HG02759 (cell line): ENCODE results near the gene MDGA2.
"Not testable (repeated sequence)": the region's sequence is repeated elsewhere in the genome, so short reads cannot be mapped to it uniquely, and the experiment has no call there.

Source experiments
- ATAC-seq: cut with Tn5 transposase; IDR thresholded peaks from one replicate; pipeline ENCODE4 v1.9.1; 2021; ENCODE audit warnings: mild to moderate bottlenecking, moderate library complexity; ENCODE audit not compliant: unreplicated experiment

Gene MDGA2

GRCh38 chr14:47246367-47246766 lies 429.0 kb downstream of the MDGA2 start:
- no peak for ATAC-seq

GRCh38 chr14:47242579-47242978 lies 432.8 kb downstream of the MDGA2 start:
- not testable (repeated sequence) for ATAC-seq

- ATAC-seq = no peak
These were observed 434.5 kb downstream of the MDGA2 start for GRCh38 chr14:47240748-47241437.

GRCh38 chr14:47235619-47236018 lies 439.8 kb downstream of the MDGA2 start:
- ATAC-seq = no peak

GRCh38 chr14:47226877-47227520 lies 448.4 kb downstream of the MDGA2 start:
- ATAC-seq = no peak

GRCh38 chr14:47223656-47224055 lies 451.7 kb downstream of the MDGA2 start:
- ATAC-seq = no peak

GRCh38 chr14:47220096-47220495 lies 455.3 kb downstream of the MDGA2 start:
- no peak for ATAC-seq

GRCh38 chr14:47211263-47211662 lies 464.1 kb downstream of the MDGA2 start:
- ATAC-seq = no peak

- ATAC-seq = no peak
These were observed 465.3 kb downstream of the MDGA2 start for GRCh38 chr14:47210099-47210498.

GRCh38 chr14:47208434-47208833 lies 467.0 kb downstream of the MDGA2 start:
- ATAC-seq = no peak

- ATAC-seq = no peak
These were observed 467.8 kb downstream of the MDGA2 start for GRCh38 chr14:47207617-47208016.

GRCh38 chr14:47200740-47201139 lies 474.7 kb downstream of the MDGA2 start:
- ATAC-seq = no peak

- ATAC-seq = no peak
These were observed 479.8 kb downstream of the MDGA2 start for GRCh38 chr14:47195582-47195981.

- ATAC-seq = no peak
These were observed 481.4 kb downstream of the MDGA2 start for GRCh38 chr14:47194055-47194454.

- ATAC-seq = not testable (repeated sequence)
These were observed 483.2 kb downstream of the MDGA2 start for GRCh38 chr14:47192203-47192602.

- no peak for ATAC-seq
These were observed 483.7 kb downstream of the MDGA2 start for GRCh38 chr14:47191700-47192099.

GRCh38 chr14:47189911-47190484 lies 485.4 kb downstream of the MDGA2 start:
- ATAC-seq = no peak

- no peak for ATAC-seq
These were observed 488.9 kb downstream of the MDGA2 start for GRCh38 chr14:47186486-47186885.

- no peak for ATAC-seq
These were observed 495.5 kb downstream of the MDGA2 start for GRCh38 chr14:47179906-47180305.

GRCh38 chr14:47171896-47172295 lies 503.5 kb downstream of the MDGA2 start:
- ATAC-seq = not testable (repeated sequence)

- no peak for ATAC-seq
These were observed 508.0 kb downstream of the MDGA2 start for GRCh38 chr14:47167402-47167801.

- no peak for ATAC-seq
These were observed 520.0 kb downstream of the MDGA2 start for GRCh38 chr14:47155395-47155794.
